ENCODE results near the gene EXOSC6.
"Not testable (repeated sequence)": the region's sequence is repeated elsewhere in the genome, so short reads cannot be mapped to it uniquely, and the experiment has no call there.

EXOSC6 gene

GRCh38 chr16:70254965-70255286, 3.2 kb upstream of the EXOSC6 start:
- DNase-seq (ENCODE audit: low read depth in 2 of 2) = no peak

- DNase-seq (ENCODE audit: low read depth in 2 of 2) = no peak
Observed at GRCh38 chr16:70254180-70254964, 2.6 kb upstream of the EXOSC6 start.

GRCh38 chr16:70253291-70254106, 1.8 kb upstream of the EXOSC6 start:
- DNase-seq (ENCODE audit: low read depth in 2 of 2) = peak in 1 of 2 donors; percentile 21

- DNase-seq (ENCODE audit: low read depth in 2 of 2) = no peak
Observed at GRCh38 chr16:70252355-70252988, 732 bp upstream of the EXOSC6 start.

- no peak for DNase-seq (ENCODE audit: low read depth in 2 of 2)
Observed at GRCh38 chr16:70250748-70251628, 752 bp downstream of the EXOSC6 start.

GRCh38 chr16:70249697-70250096, 2.0 kb downstream of the EXOSC6 start:
- DNase-seq (ENCODE audit: low read depth in 2 of 2) = not testable (repeated sequence)

GRCh38 chr16:70238773-70239172, 13.0 kb downstream of the EXOSC6 start:
- DNase-seq (ENCODE audit: low read depth in 2 of 2) = not testable (repeated sequence)

GRCh38 chr16:70231831-70232230, 19.9 kb downstream of the EXOSC6 start:
- DNase-seq (ENCODE audit: low read depth in 2 of 2) = not testable (repeated sequence)

- DNase-seq (ENCODE audit: low read depth in 2 of 2) = not testable (repeated sequence)
Observed at GRCh38 chr16:70226024-70226423, 25.7 kb downstream of the EXOSC6 start.

GRCh38 chr16:70225430-70225829, 26.3 kb downstream of the EXOSC6 start:
- not testable (repeated sequence) for DNase-seq (ENCODE audit: low read depth in 2 of 2)

- not testable (repeated sequence) for DNase-seq (ENCODE audit: low read depth in 2 of 2)
Observed at GRCh38 chr16:70224645-70225044, 27.1 kb downstream of the EXOSC6 start.

- DNase-seq (ENCODE audit: low read depth in 2 of 2) = not testable (repeated sequence)
Observed at GRCh38 chr16:70223971-70224513, 27.7 kb downstream of the EXOSC6 start.

- not testable (repeated sequence) for DNase-seq (ENCODE audit: low read depth in 2 of 2)
Observed at GRCh38 chr16:70223216-70223615, 28.5 kb downstream of the EXOSC6 start.

GRCh38 chr16:70222574-70222973, 29.2 kb downstream of the EXOSC6 start:
- DNase-seq (ENCODE audit: low read depth in 2 of 2) = not testable (repeated sequence)

GRCh38 chr16:70218586-70218985, 33.2 kb downstream of the EXOSC6 start:
- DNase-seq (ENCODE audit: low read depth in 2 of 2) = not testable (repeated sequence)

GRCh38 chr16:70206382-70206781, 45.4 kb downstream of the EXOSC6 start:
- DNase-seq (ENCODE audit: low read depth in 2 of 2) = not testable (repeated sequence)

- DNase-seq (ENCODE audit: low read depth in 2 of 2) = not testable (repeated sequence)
Observed at GRCh38 chr16:70204668-70205405, 46.9 kb downstream of the EXOSC6 start.

- DNase-seq (ENCODE audit: low read depth in 2 of 2) = not testable (repeated sequence)
Observed at GRCh38 chr16:70204010-70204409, 47.7 kb downstream of the EXOSC6 start.

- DNase-seq (ENCODE audit: low read depth in 2 of 2) = not testable (repeated sequence)
Observed at GRCh38 chr16:70203508-70203907, 48.2 kb downstream of the EXOSC6 start.

- not testable (repeated sequence) for DNase-seq (ENCODE audit: low read depth in 2 of 2)
Observed at GRCh38 chr16:70200063-70200462, 51.7 kb downstream of the EXOSC6 start.
